Esophagus (tissue), 2 donors: ENCODE data around the gene SLC28A1. TPM values are rescaled to one million over a fixed set of nuclear protein-coding genes. Genes with fewer than 3 reads are reported as not detected.
"Not testable (repeated sequence)": the region's sequence is repeated elsewhere in the genome, so short reads cannot be mapped to it uniquely, and the experiment has no call there.

ENCODE experiments used
- H3K27ac ChIP-seq, 2 donors: one replicate each; pipeline ENCODE4 v1.5.1; 2013; ENCODE audit warnings: low read depth in 2 of 2, mild to moderate bottlenecking in 2 of 2, inconsistent platforms in 1 of 2, low read length in 1 of 2, moderate library complexity in 1 of 2
- H3K27me3 ChIP-seq, 2 donors: one replicate each; pipeline ENCODE4 v1.6.1; 2013; ENCODE audit warnings: low read length in 2 of 2, control low read depth in 1 of 2, mild to moderate bottlenecking in 1 of 2; ENCODE audit not compliant: insufficient read depth in 2 of 2, control insufficient read depth in 1 of 2
- H3K36me3 ChIP-seq, 2 donors: one replicate each; pipeline ENCODE4 v1.6.1; 2013; ENCODE audit warnings: low read length in 1 of 2; ENCODE audit not compliant: control insufficient read depth in 2 of 2, insufficient read depth in 2 of 2
- H3K4me1 ChIP-seq, 2 donors: one replicate each; pipeline ENCODE4 v1.6.1; 2013; ENCODE audit warnings: low read length in 1 of 2; ENCODE audit not compliant: control insufficient read depth in 2 of 2, insufficient read depth in 2 of 2
- H3K4me3 ChIP-seq, 2 donors: one replicate each; pipeline ENCODE4 v1.5.1; 2013; ENCODE audit warnings: low read length in 2 of 2, mild to moderate bottlenecking in 2 of 2, low read depth in 1 of 2, moderate library complexity in 1 of 2
- H3K9me3 ChIP-seq, 2 donors: one replicate each; pipeline ENCODE4 v1.6.1; 2013; ENCODE audit warnings: mild to moderate bottlenecking in 2 of 2, low read depth in 1 of 2, low read length in 1 of 2, moderate library complexity in 1 of 2; ENCODE audit not compliant: control insufficient read depth in 2 of 2, insufficient read depth in 1 of 2
- WGBS, 2 donors: extraction: QIAGEN DNeasy Blood & Tissue Kit; methylation state at CpG; one replicate each; pipeline ENCODE4 v1.1.7; 2013; 5-methylcytosine and 5-hydroxymethylcytosine counted together
- polyA plus RNA-seq, 2 donors: library from polyadenylated mRNA; stranded (reverse); fragments of 200-250 nt; gene quantifications; one replicate each; pipeline ENCODE4 v1.2.3, GENCODE V29; 2013
- donor health status: healthy with polysubstance abuse.
- donor health status: Bipolar disorder and iron deficiency.

SLC28A1 gene
- polyA plus RNA-seq, 2 donors = 0.02 to 0.08 TPM

- WGBS, 2 donors = 66 to 78% methylated on average over 2 of the region's 2 CpGs
- H3K36me3 ChIP-seq = no peaks in the 10 kb centered on the region
- no peaks in the 10 kb centered on the region for H3K9me3 ChIP-seq
- no peaks in the 10 kb centered on the region for H3K27me3 ChIP-seq
- no peak overlapping the region for H3K4me3 ChIP-seq
- H3K27ac ChIP-seq = no peak overlapping the region
- H3K4me1 ChIP-seq = no peaks in the 10 kb centered on the region
Observed at GRCh38 chr15:84844964-84845363, 39.5 kb upstream of the SLC28A1 start.

- not testable (repeated sequence) for H3K27ac ChIP-seq, H3K4me1 ChIP-seq, H3K9me3 ChIP-seq, H3K27me3 ChIP-seq, H3K4me3 ChIP-seq, H3K36me3 ChIP-seq
- 60 to 64% methylated on average over 7 of the region's 7 CpGs for WGBS, 2 donors
Observed at GRCh38 chr15:84845631-84846030, 38.8 kb upstream of the SLC28A1 start.

- Histone ChIP-seq H3K4me3 (no peak overlapping the region), H3K27me3 (no peaks in the 10 kb centered on the region), H3K27ac (no peak overlapping the region), H3K36me3 (no peaks in the 10 kb centered on the region), H3K4me1 (no peaks in the 10 kb centered on the region), H3K9me3 (no peaks in the 10 kb centered on the region)
- 100% methylated on average over 1 of the region's 1 CpG for WGBS, 2 donors
Observed at GRCh38 chr15:84846269-84846668, 38.2 kb upstream of the SLC28A1 start.

GRCh38 chr15:84847382-84847781, 37.1 kb upstream of the SLC28A1 start:
- H3K27ac ChIP-seq = no peak overlapping the region
- H3K36me3 ChIP-seq = no peaks in the 10 kb centered on the region
- no peaks in the 10 kb centered on the region for H3K4me1 ChIP-seq
- H3K9me3 ChIP-seq = no peaks in the 10 kb centered on the region
- H3K4me3 ChIP-seq = no peak overlapping the region
- H3K27me3 ChIP-seq = no peaks in the 10 kb centered on the region

GRCh38 chr15:84852212-84852611, 32.2 kb upstream of the SLC28A1 start:
- Histone ChIP-seq H3K27ac (no peak overlapping the region), H3K9me3 (no peaks in the 10 kb centered on the region), H3K4me3 (no peak overlapping the region), H3K27me3 (no peaks in the 10 kb centered on the region), H3K4me1 (peaks cover 0 to 3% of the 10 kb centered on the region in 2 donors), H3K36me3 (no peaks in the 10 kb centered on the region)
- 82 to 95% methylated on average over 5 of the region's 5 CpGs for WGBS, 2 donors

DNA sequence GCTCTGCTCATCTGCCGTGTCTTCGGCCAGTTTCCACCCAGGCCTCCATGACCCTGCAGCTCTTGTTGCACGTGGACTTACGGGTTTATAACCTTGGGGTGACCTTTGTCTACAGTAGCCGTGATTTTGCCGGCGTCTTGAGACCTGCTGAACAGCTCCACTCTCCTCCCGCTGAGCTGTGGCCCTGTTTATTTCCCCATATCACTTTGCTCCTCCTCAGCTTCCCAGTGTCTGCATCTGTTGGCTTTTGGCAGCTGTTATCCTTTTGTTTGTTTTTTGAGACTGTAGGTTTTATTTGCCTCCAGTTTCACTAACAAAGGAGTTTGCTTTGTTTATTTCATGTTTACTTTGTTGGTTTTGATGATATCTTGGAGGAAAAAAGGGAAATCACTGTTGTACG, 29.3 kb upstream of the SLC28A1 start:
- WGBS, 2 donors = 79 to 80% methylated on average over 9 of the region's 9 CpGs
- Histone ChIP-seq H3K4me3 (no peak overlapping the region), H3K27me3 (no peaks in the 10 kb centered on the region), H3K27ac (no peak overlapping the region), H3K4me1 (peaks cover 14 to 25% of the 10 kb centered on the region in 2 donors), H3K9me3 (peaks cover 0 to 3% of the 10 kb centered on the region in 2 donors), H3K36me3 (peaks cover 0 to 2% of the 10 kb centered on the region in 2 donors)

GRCh38 chr15:84855765-84856164, 28.7 kb upstream of the SLC28A1 start:
- H3K27ac ChIP-seq = no peak overlapping the region
- H3K36me3 ChIP-seq = peaks cover 0 to 2% of the 10 kb centered on the region in 2 donors
- H3K9me3 ChIP-seq = peaks cover 0 to 3% of the 10 kb centered on the region in 2 donors
- peaks cover 14 to 25% of the 10 kb centered on the region in 2 donors for H3K4me1 ChIP-seq
- no peak overlapping the region for H3K4me3 ChIP-seq
- H3K27me3 ChIP-seq = no peaks in the 10 kb centered on the region

DNA sequence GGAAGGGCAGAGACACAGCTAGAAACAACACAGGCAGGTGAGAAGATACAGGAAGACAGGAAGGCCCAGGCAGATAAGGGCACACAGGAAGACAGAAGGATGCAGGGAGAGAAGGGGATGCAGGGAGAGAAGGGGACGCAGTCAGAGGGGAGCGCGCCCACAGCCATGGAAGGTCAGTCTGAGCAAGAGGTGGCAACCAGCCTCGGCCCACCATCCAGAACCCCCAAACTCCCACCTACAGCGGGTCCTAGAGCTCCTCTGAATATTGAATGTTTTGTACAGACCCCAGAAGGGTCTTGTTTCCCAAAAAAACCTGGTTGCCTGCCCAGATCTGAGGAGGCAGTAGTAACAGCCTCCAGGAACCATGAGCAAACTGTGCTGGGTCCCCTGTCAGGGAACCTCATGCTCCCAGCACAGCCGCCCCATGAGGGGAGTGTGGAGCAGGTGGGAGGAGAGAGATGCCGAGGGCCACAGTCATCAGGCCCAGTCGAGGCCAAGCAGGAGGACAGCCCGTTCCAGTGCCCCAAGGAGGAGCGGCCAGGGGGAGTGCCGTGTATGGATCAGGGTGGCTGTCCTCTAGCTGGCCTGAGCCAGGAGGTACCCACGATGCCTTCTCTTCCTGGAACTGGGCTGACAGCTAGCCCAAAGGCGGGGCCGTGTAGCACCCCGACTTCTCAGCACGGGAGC, 27.6 kb upstream of the SLC28A1 start:
- WGBS, 2 donors = 89 to 90% methylated on average over 16 of the region's 16 CpGs
- Histone ChIP-seq H3K27ac (peak overlapping the region in 1 of 2 donors; percentile 2), H3K4me1 (peaks cover 14 to 25% of the 10 kb centered on the region in 2 donors)

DNA sequence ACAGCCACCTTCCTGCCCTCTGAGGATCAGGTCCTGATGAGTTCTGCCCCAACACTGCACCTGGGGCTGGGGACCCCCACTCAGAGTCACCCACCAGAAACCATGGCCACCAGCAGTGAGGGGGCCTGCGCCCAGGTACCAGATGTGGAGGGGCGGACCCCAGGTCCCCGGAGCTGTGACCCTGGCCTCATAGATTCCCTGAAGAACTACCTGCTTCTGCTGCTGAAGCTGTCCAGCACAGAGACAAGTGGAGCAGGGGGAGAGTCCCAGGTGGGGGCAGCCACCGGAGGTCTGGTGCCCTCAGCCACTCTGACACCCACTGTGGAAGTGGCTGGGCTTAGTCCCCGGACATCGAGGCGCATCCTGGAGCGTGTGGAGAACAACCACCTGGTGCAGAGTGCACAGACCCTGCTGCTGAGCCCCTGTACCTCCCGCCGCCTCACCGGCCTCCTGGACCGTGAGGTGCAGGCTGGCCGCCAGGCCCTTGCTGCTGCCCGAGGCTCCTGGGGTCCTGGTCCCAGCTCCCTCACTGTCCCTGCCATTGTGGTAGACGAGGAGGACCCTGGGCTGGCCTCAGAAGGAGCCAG, 27.0 kb upstream of the SLC28A1 start:
- H3K27ac ChIP-seq = peak overlapping the region in 1 of 2 donors; percentile 14
- peaks cover 0 to 2% of the 10 kb centered on the region in 2 donors for H3K36me3 ChIP-seq
- H3K4me3 ChIP-seq = peak overlapping the region in 1 of 2 donors; percentile 29
- whole genome bisulfite sequencing, 2 donors = 91 to 95% methylated on average over 14 to 15 of the region's 15 CpGs
- no peaks in the 10 kb centered on the region for H3K27me3 ChIP-seq
- peaks cover 0 to 3% of the 10 kb centered on the region in 2 donors for H3K9me3 ChIP-seq
- H3K4me1 ChIP-seq = peaks cover 14 to 25% of the 10 kb centered on the region in 2 donors

More for the DNA sequence above, 27.6 kb upstream of the SLC28A1 start:
- H3K27me3 ChIP-seq = no peaks in the 10 kb centered on the region
- peaks cover 0 to 3% of the 10 kb centered on the region in 2 donors for H3K9me3 ChIP-seq
- H3K36me3 ChIP-seq = peaks cover 0 to 2% of the 10 kb centered on the region in 2 donors
- no peak overlapping the region for H3K4me3 ChIP-seq

GRCh38 chr15:84858231-84858630, 26.2 kb upstream of the SLC28A1 start:
- peak overlapping the region; percentile 31 to 64 for H3K27ac ChIP-seq
- peaks cover 0 to 3% of the 10 kb centered on the region in 2 donors for H3K9me3 ChIP-seq
- H3K4me3 ChIP-seq = no peak overlapping the region
- peaks cover 0 to 2% of the 10 kb centered on the region in 2 donors for H3K36me3 ChIP-seq
- peaks cover 14 to 25% of the 10 kb centered on the region in 2 donors for H3K4me1 ChIP-seq
- no peaks in the 10 kb centered on the region for H3K27me3 ChIP-seq
- 78 to 80% methylated on average over 11 of the region's 11 CpGs for WGBS, 2 donors
